GM12801 (cell line): ENCODE data around the gene RPS21.

ENCODE experiments used
- CTCF ChIP-seq: IDR thresholded peaks from one replicate; pipeline ENCODE4 v1.5.1; 2011; ENCODE audit warnings: control low read depth; ENCODE audit not compliant: insufficient read length; ENCODE audit errors: extremely low read depth

RPS21 gene

GRCh38 chr20:62391165-62392076 lies 4.5 kb downstream of the RPS21 start:
- TF ChIP-seq CTCF = no peak

- TF ChIP-seq CTCF = no peak
Measured at GRCh38 chr20:62392077-62392418, 5.1 kb downstream of the RPS21 start.

GRCh38 chr20:62392621-62393334 lies 5.9 kb downstream of the RPS21 start:
- no peak for TF ChIP-seq CTCF

GRCh38 chr20:62393335-62393665 lies 6.4 kb downstream of the RPS21 start:
- no peak for TF ChIP-seq CTCF

GRCh38 chr20:62393830-62394229 lies 6.9 kb downstream of the RPS21 start:
- no peak for TF ChIP-seq CTCF

GRCh38 chr20:62394248-62395245 lies 7.6 kb downstream of the RPS21 start:
- TF ChIP-seq CTCF = no peak
